HG02798 (cell line): Measurements from ENCODE around the gene ANKMY1.

Experiments used
- ATAC-seq: cut with Tn5 transposase; IDR thresholded peaks from one replicate; pipeline ENCODE4 v1.9.1; 2021; ENCODE audit warnings: mild to moderate bottlenecking; ENCODE audit not compliant: unreplicated experiment, poor library complexity

Gene ANKMY1

GRCh38 chr2:240452462-240453256 is 105.1 kb downstream of the ANKMY1 start:
- no peak for ATAC-seq

- ATAC-seq: no peak
Measured at GRCh38 chr2:240451791-240452461, 105.9 kb downstream of the ANKMY1 start.

- no peak for ATAC-seq
Measured at GRCh38 chr2:240451108-240451611, 106.6 kb downstream of the ANKMY1 start.

GRCh38 chr2:240450532-240451107 is 107.2 kb downstream of the ANKMY1 start:
- no peak for ATAC-seq

GRCh38 chr2:240449764-240450531 is 107.8 kb downstream of the ANKMY1 start:
- no peak for ATAC-seq

GRCh38 chr2:240448387-240449274 is 109.2 kb downstream of the ANKMY1 start:
- ATAC-seq: no peak

- no peak for ATAC-seq
Measured at GRCh38 chr2:240447934-240448333, 109.9 kb downstream of the ANKMY1 start.

- ATAC-seq: no peak
Measured at GRCh38 chr2:240447331-240447730, 110.5 kb downstream of the ANKMY1 start.

GRCh38 chr2:240446664-240447175 is 111.1 kb downstream of the ANKMY1 start:
- ATAC-seq: no peak

GRCh38 chr2:240445961-240446663 is 111.7 kb downstream of the ANKMY1 start:
- no peak for ATAC-seq

- no peak for ATAC-seq
Measured at GRCh38 chr2:240444464-240444863, 113.3 kb downstream of the ANKMY1 start.

- ATAC-seq: no peak
Measured at GRCh38 chr2:240443891-240444301, 113.9 kb downstream of the ANKMY1 start.

- ATAC-seq: no peak
Measured at GRCh38 chr2:240442891-240443715, 114.7 kb downstream of the ANKMY1 start.

GRCh38 chr2:240441993-240442411 is 115.8 kb downstream of the ANKMY1 start:
- ATAC-seq: no peak

- ATAC-seq: no peak
Measured at GRCh38 chr2:240441326-240441992, 116.3 kb downstream of the ANKMY1 start.

GRCh38 chr2:240440704-240441320 is 117.0 kb downstream of the ANKMY1 start:
- no peak for ATAC-seq

- ATAC-seq: no peak
Measured at GRCh38 chr2:240440251-240440650, 117.5 kb downstream of the ANKMY1 start.
